ACC112 (cell line): ENCODE data around the gene IL17REL.

Experiments
- H2AFZ ChIP-seq: fragments of 200-600 bp; sonication (generic); one replicate; pipeline ENCODE4 v1.6.0; 2017; ENCODE audit warnings: antibody characterized with exemption, low read length; ENCODE audit not compliant: unreplicated experiment
- H3K27ac ChIP-seq: fragments of 200-600 bp; sonication (generic); 2 replicates; pipeline ENCODE4 v1.5.1; 2014; ENCODE audit warnings: low read depth, mild to moderate bottlenecking, antibody characterized with exemption, low read length, moderate library complexity
- H3K27me3 ChIP-seq: fragments of 200-600 bp; sonication (generic); 2 replicates; pipeline ENCODE4 v1.6.1; 2014; ENCODE audit warnings: mild to moderate bottlenecking, antibody characterized with exemption, low read length, moderate library complexity, mixed read lengths; ENCODE audit not compliant: insufficient read depth
- H3K36me3 ChIP-seq: fragments of 200-600 bp; sonication (generic); 2 replicates; pipeline ENCODE4 v1.6.1; 2016; ENCODE audit warnings: mild to moderate bottlenecking, antibody characterized with exemption, low read length, moderate library complexity, mixed read lengths; ENCODE audit not compliant: insufficient read depth
- H3K4me1 ChIP-seq: fragments of 200-600 bp; sonication (generic); one replicate; pipeline ENCODE4 v1.6.1; 2016; ENCODE audit warnings: low read length, mixed read lengths; ENCODE audit not compliant: insufficient read depth, unreplicated experiment, control insufficient read depth
- H3K4me3 ChIP-seq: fragments of 200-600 bp; sonication (generic); 2 replicates; pipeline ENCODE4 v1.5.1; 2014; ENCODE audit warnings: mild to moderate bottlenecking, low read depth, low read length
- H3K79me2 ChIP-seq: fragments of 200-600 bp; sonication (generic); one replicate; pipeline ENCODE4 v1.6.0; 2016; ENCODE audit warnings: low read length; ENCODE audit not compliant: control insufficient read depth, unreplicated experiment, insufficient read depth

Gene IL17REL

DNA sequence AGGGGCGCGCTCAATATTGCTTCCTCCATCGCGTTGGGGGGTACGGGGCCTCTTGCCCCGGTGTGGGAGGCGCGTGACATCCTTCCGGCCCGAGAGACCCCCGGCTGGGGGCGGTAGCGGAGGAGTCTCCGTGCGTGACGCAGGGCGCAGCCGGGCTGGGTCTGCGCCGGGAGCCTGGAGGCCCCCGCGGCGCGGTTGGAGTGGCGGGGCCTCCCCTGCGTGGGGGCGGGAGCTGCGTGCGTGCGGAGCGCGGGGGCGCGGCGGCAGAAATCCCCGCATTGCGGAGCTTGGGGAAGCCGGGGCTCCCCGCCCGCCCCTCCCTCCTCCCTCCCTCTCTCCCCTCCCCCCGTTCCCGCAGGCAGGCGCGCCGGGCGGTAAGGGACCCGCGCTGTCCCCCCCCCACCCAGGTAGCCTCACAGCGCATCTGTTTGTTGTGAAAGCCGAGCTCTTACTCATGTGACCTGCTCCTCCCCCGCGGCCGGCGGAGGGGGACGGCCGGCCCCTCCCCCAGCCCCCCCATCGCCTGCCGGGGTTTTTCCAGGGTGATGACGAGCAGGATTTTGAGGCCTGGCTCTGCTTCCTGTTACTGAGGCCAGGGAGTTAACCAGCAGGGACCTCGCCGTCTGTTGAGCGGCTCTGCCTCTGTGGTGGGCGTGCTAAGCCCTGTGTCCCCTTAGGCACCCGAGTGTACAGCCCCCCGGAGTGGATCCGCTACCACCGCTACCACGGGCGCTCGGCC lies 50.4 kb downstream of the IL17REL start:
- no peaks in the 10 kb centered on the region for H3K27me3 ChIP-seq
- peaks cover 25% of the 10 kb centered on the region for H3K79me2 ChIP-seq
- peak overlapping the region; percentile 77 for H3K27ac ChIP-seq
- no peaks in the 10 kb centered on the region for H3K36me3 ChIP-seq
- peak overlapping the region; percentile 90 for H3K4me3 ChIP-seq
- no peak overlapping the region for H2AFZ ChIP-seq
- H3K4me1 ChIP-seq = peaks cover 16% of the 10 kb centered on the region

GRCh38 chr22:49961601-49962011 lies 51.0 kb downstream of the IL17REL start:
- H3K79me2 ChIP-seq = peaks cover 25% of the 10 kb centered on the region
- H3K27me3 ChIP-seq = no peaks in the 10 kb centered on the region
- no peak overlapping the region for H2AFZ ChIP-seq
- H3K27ac ChIP-seq = peak overlapping the region; percentile 77; the same call in 1 of the 2 replicates
- peaks cover 11% of the 10 kb centered on the region for H3K4me1 ChIP-seq
- peak overlapping the region; percentile 90 for H3K4me3 ChIP-seq
- H3K36me3 ChIP-seq = no peaks in the 10 kb centered on the region

DNA sequence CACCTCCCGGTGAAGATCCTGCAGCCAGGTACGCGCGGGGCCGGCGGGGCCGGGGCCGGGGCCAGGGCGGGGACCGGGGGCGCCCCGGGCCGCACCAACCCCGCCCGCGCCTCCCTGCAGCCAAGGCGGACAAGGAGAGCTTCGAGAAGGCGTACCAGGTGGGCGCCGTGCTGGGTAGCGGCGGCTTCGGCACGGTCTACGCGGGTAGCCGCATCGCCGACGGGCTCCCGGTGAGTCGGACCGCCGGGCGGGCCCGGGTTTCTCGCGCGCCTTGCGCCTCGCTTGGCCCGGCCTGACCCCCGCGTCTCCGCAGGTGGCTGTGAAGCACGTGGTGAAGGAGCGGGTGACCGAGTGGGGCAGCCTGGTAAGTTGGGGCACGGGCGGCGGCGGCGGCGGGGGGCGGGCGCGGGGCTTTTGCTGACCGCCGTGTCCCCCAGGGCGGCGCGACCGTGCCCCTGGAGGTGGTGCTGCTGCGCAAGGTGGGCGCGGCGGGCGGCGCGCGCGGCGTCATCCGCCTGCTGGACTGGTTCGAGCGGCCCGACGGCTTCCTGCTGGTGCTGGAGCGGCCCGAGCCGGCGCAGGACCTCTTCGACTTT lies 51.5 kb downstream of the IL17REL start:
- Histone ChIP-seq H2AFZ (no peak overlapping the region), H3K4me3 (peak overlapping the region; percentile 90), H3K4me1 (peaks cover 8% of the 10 kb centered on the region), H3K27ac (peak overlapping the region; percentile 77; the same call in 1 of the 2 replicates), H3K36me3 (no peaks in the 10 kb centered on the region), H3K27me3 (no peaks in the 10 kb centered on the region), H3K79me2 (peaks cover 25% of the 10 kb centered on the region)

- Histone ChIP-seq H3K36me3 (no peaks in the 10 kb centered on the region), H2AFZ (no peak within 1 kb of the TSS), H3K27me3 (no peaks in the 10 kb centered on the region), H3K4me1 (peaks cover 8% of the 10 kb centered on the region), H3K27ac (peak within 1 kb of the TSS; percentile 77; the same call in 1 of the 2 replicates), H3K79me2 (peaks cover 25% of the 10 kb centered on the region), H3K4me3 (peak within 1 kb of the TSS; percentile 90)
Measured at GRCh38 chr22:49960159-49961004, 52.2 kb downstream of the IL17REL start, which contains the start of gene PIM3. Gene PIM3, plus strand, starts transcription at chr22:49960772. Its CDS starts 176 bp downstream, at chr22:49960948.

DNA sequence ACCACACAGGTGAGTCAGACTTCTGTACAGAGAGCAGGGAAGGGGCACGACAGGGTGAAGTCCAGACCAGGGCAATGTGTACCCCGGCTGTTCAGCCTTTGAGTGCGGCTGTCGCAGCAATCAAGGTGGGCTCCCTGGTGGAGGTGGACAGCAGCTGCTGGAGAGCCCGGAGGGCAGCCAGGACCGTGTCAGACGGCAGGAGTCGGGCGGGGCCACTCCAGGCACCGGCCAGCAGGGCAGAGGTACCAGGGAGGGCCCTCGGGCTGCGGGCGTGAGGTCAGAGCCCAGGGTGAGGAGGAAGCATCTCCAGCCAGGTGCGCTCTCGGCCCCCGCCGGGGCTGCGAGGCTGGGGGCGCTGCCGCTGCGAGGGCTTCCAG lies 52.8 kb downstream of the IL17REL start:
- peak overlapping the region; percentile 79 for H3K4me3 ChIP-seq
- no peak overlapping the region for H2AFZ ChIP-seq
- no peaks in the 10 kb centered on the region for H3K36me3 ChIP-seq
- H3K27ac ChIP-seq = no peak overlapping the region
- H3K79me2 ChIP-seq = peaks cover 25% of the 10 kb centered on the region
- peaks cover 8% of the 10 kb centered on the region for H3K4me1 ChIP-seq
- H3K27me3 ChIP-seq = no peaks in the 10 kb centered on the region

DNA sequence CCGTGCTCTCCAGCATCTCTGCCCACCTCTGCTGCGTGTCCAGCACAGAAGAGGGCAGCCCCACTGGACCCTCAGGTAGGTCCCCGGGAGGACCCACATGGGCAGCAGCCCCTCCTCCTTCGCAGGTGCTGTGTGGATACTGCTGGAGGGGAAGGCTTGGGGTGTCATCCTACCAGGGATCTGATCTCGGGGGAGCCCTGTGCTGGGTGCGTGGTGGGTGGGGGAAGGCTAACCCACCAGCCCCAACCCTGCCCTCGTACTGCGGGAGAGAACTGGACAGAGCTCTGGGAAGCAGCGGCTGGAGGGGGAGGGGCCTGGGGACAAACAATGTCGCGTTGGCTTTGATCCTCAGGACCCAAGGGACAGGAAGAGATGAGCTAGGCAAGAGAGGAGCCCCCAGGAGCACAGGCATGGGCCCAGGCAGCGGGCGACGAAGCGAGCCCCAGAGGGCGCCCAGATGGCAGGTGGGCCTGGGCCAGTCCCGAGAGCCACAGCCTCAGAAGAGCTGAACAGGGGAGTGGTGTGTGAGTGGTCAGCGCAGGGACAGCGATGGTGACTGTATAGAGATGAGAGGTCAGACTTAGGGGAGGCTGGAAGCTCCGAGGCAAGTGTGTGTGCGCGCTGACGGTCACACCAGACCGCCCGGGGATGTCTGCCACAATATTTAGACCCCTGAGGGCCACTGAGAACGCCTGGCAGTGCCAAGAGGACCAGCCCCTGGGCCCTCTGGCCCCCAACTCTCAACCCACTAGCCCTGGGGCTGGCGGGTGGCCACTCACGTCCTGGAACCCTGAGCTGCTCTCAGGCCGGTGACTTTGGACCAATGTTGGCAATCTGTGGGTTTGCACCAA lies 53.4 kb downstream of the IL17REL start:
- H3K4me3 ChIP-seq = peak overlapping the region; percentile 79

DNA sequence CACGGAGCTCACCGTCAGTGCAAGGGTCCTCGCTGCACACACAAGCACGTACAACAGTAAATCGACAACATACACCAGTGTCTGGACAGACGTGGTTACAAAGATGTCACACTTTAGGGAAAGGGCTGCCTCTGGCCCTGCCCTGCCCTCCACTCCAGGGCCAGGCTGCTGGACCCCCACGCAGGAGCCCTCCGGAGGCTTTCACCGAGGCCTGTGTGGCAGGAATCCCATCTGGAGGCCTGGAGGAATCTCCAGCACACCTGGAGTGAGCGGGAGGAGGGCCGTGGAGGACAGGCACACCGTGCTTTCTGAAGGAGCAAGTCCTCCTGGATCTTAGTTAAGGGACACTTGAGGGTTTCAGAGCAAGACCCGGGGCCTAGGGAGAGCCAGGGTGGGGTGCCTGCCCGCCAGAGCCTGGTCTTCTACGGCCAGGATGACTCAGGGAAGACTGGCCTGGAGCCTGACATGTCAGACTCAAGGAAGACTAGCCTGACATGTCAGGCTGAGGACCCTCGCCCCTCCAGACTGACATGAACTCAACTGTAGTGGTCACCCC lies 54.1 kb downstream of the IL17REL start:
- Histone ChIP-seq H3K79me2 (peaks cover 22% of the 10 kb centered on the region), H3K4me3 (no peak overlapping the region), H2AFZ (no peak overlapping the region), H3K27ac (no peak overlapping the region), H3K36me3 (no peaks in the 10 kb centered on the region), H3K4me1 (peaks cover 8% of the 10 kb centered on the region), H3K27me3 (no peaks in the 10 kb centered on the region)

More for the DNA sequence above, 53.4 kb downstream of the IL17REL start:
- Histone ChIP-seq H2AFZ (no peak overlapping the region), H3K36me3 (no peaks in the 10 kb centered on the region), H3K27me3 (no peaks in the 10 kb centered on the region), H3K79me2 (peaks cover 25% of the 10 kb centered on the region), H3K4me1 (peaks cover 8% of the 10 kb centered on the region), H3K27ac (no peak overlapping the region)

DNA sequence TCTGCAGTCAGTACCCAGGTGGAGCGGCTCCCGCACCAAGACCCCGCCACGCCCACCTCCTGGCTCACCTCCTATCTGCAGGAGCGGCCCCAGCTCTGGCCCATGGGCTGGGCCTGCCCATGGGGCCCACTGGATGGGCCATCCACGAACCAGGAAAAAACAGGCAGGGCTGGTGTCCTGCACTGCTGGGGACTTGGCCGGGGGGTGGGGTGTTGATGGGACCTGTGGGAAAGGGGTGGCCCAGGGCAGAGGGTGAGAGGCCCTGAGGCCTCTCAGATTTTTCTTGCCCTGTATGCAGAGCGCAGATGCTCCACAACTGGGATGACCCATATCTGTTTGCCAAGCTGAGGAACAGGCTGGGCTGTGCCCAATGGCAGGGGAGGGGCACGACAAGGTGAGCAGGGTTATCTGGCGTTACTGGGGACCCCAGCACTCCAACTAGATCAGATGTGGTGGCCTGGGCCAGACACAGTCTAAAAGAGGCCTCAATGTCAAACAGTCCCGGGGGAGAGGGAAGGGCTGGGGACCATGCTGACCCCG lies 54.7 kb downstream of the IL17REL start:
- H3K36me3 ChIP-seq = no peaks in the 10 kb centered on the region
- H3K79me2 ChIP-seq = peaks cover 17% of the 10 kb centered on the region
- H3K27me3 ChIP-seq = no peaks in the 10 kb centered on the region
- H2AFZ ChIP-seq = no peak overlapping the region
- H3K27ac ChIP-seq = no peak overlapping the region
- no peak overlapping the region for H3K4me3 ChIP-seq
- peaks cover 7% of the 10 kb centered on the region for H3K4me1 ChIP-seq

DNA sequence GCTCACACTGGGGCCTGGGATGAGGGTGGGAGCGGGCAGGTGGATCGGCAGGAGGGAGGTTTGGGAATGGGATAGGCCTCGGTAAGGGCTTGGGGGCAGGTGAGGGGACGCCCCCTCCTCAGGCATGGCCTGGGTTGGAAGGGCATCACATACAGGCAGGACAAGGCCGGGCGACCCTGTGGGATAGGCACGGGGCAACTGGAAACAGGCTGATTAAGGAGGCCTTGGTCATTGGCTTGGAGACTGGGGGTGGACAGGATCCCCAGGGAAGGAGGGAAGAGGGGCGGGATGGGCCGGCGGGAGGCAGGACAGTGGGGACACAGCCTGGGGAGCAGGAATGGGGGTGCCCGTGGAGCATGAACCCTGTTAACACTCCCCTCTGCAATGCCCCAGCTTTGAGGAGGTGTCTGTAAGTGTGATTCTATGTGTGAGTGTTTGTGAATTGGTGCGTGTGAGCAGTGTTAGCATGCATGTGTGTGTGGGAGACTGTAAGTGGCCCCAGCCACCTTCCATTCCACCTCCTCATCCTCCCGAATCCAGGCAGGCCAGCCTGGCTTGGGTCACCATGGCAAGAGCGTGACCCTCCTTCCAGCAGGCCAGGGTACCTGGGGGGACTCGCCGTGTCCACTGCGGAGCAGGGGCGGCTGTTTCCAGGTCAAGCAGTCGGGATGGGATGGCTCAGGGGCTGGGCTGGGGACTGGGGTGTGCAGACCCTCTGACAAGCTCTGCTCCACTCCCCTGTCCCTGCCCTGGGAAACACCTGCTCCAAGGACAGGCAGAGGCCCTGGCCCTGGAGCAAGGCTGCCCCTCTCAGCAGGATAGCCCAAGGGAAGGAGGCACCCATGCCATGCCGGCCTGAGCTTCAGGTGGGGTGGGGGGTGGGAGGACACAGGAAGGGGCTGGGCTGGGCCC lies 55.4 kb downstream of the IL17REL start:
- Histone ChIP-seq H2AFZ (no peak overlapping the region), H3K4me3 (no peak overlapping the region), H3K4me1 (peaks cover 10% of the 10 kb centered on the region), H3K27me3 (no peaks in the 10 kb centered on the region), H3K36me3 (no peaks in the 10 kb centered on the region), H3K79me2 (peaks cover 12% of the 10 kb centered on the region), H3K27ac (no peak overlapping the region)
